Stimulated activated CD8-positive, alpha-beta memory T cell treated with anti-CD3 and anti-CD28 coated beads, Interleukin-15, amount 100 ng/mL, for 1 hour (primary cell): ENCODE data around the gene KIF23.
A peak's percentile ranks its signal among the peaks of the same experiment; 100 is the strongest.

Experiments
- DNase-seq: peaks from one replicate; pipeline ENCODE4 v3.0.0-alpha.2; 2020; ENCODE audit warnings: low read depth

The KIF23 gene

GRCh38 chr15:69394556-69395282 lies 19.4 kb upstream of the KIF23 start:
- DNase-seq = peak; percentile 77

GRCh38 chr15:69395460-69395859 lies 18.7 kb upstream of the KIF23 start:
- no peak for DNase-seq

GRCh38 chr15:69395991-69396390 lies 18.2 kb upstream of the KIF23 start:
- no peak for DNase-seq

- DNase-seq = no peak
Observed at GRCh38 chr15:69398491-69398891, 15.7 kb upstream of the KIF23 start.

GRCh38 chr15:69400850-69401249 lies 13.3 kb upstream of the KIF23 start:
- no peak for DNase-seq

GRCh38 chr15:69402816-69403215 lies 11.3 kb upstream of the KIF23 start:
- no peak for DNase-seq

- no peak for DNase-seq
Observed at GRCh38 chr15:69403594-69403993, 10.6 kb upstream of the KIF23 start.

GRCh38 chr15:69405110-69405509 lies 9.0 kb upstream of the KIF23 start:
- DNase-seq = no peak

- no peak for DNase-seq
Observed at GRCh38 chr15:69407719-69408400, 6.3 kb upstream of the KIF23 start.

GRCh38 chr15:69408841-69409240 lies 5.3 kb upstream of the KIF23 start:
- DNase-seq = no peak

GRCh38 chr15:69410248-69410874 lies 3.8 kb upstream of the KIF23 start:
- no peak for DNase-seq

- no peak for DNase-seq
Observed at GRCh38 chr15:69412274-69412673, 1.9 kb upstream of the KIF23 start.

- DNase-seq = no peak
Observed at GRCh38 chr15:69412701-69413100, 1.4 kb upstream of the KIF23 start.

- no peak for DNase-seq
Observed at GRCh38 chr15:69414701-69415167, 585 bp downstream of the KIF23 start.

- DNase-seq = no peak
Observed at GRCh38 chr15:69415381-69415780, 1.2 kb downstream of the KIF23 start.

GRCh38 chr15:69417581-69417980 lies 3.4 kb downstream of the KIF23 start:
- no peak for DNase-seq

- DNase-seq = no peak
Observed at GRCh38 chr15:69421498-69421897, 7.3 kb downstream of the KIF23 start.

GRCh38 chr15:69422336-69422895 lies 8.3 kb downstream of the KIF23 start:
- no peak for DNase-seq

- no peak for DNase-seq
Observed at GRCh38 chr15:69424001-69424400, 9.9 kb downstream of the KIF23 start.

GRCh38 chr15:69424748-69425413 lies 10.7 kb downstream of the KIF23 start:
- DNase-seq = no peak

GRCh38 chr15:69433831-69434230 lies 19.7 kb downstream of the KIF23 start:
- DNase-seq = no peak

- no peak for DNase-seq
Observed at GRCh38 chr15:69434238-69434637, 20.1 kb downstream of the KIF23 start.
